Peyer's patch (tissue), 4 donors: ENCODE results near the gene TPTE.
"Not testable (repeated sequence)": the region's sequence is repeated elsewhere in the genome, so short reads cannot be mapped to it uniquely, and the experiment has no call there.

Experiments
- POLR2A ChIP-seq, 2 donors: fragments of 450-650 bp; IDR thresholded peaks; one replicate each; pipeline ENCODE4 v1.5.1; 2017; ENCODE audit warnings: antibody characterized with exemption in 2 of 2, mild to moderate bottlenecking in 2 of 2, moderate library complexity in 2 of 2
- TF ChIP-seq, protein P1 (sequence below), 6 experiments: fragments of 450-650 bp in 4 of 6; fragments of 200-600 bp in 2 of 6; sonication (generic) in 1 of 6; IDR thresholded peaks; one replicate each; pipeline ENCODE4 v1.5.1; 2017 to 2019; ENCODE audit warnings: antibody characterized with exemption in 6 of 6, mild to moderate bottlenecking in 3 of 6, moderate library complexity in 1 of 6

DNA sequence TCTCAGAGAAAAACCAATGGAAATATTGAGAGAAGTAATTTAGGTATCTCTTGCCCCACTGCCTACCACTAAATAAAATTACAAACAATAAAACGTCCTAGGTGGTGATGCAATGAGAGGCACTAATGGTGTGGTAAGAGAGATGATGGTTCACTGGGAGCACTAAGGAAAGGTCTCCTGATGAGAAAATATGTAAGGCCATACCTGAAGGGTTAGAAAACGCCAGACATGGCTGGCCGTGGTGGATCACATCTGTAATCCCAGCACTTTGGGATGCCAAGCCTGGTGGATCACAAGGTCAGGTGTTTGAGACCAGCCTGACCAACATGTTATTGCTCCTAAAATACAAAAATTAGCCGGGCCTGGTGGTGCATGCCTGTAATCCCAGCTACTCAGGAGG is 41.5 kb upstream of the TPTE start:
- TF ChIP-seq, protein P1, sequence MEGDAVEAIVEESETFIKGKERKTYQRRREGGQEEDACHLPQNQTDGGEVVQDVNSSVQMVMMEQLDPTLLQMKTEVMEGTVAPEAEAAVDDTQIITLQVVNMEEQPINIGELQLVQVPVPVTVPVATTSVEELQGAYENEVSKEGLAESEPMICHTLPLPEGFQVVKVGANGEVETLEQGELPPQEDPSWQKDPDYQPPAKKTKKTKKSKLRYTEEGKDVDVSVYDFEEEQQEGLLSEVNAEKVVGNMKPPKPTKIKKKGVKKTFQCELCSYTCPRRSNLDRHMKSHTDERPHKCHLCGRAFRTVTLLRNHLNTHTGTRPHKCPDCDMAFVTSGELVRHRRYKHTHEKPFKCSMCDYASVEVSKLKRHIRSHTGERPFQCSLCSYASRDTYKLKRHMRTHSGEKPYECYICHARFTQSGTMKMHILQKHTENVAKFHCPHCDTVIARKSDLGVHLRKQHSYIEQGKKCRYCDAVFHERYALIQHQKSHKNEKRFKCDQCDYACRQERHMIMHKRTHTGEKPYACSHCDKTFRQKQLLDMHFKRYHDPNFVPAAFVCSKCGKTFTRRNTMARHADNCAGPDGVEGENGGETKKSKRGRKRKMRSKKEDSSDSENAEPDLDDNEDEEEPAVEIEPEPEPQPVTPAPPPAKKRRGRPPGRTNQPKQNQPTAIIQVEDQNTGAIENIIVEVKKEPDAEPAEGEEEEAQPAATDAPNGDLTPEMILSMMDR (IDR thresholded peaks at IDR 0.05): not testable (repeated sequence)
- not testable (repeated sequence) for TF ChIP-seq POLR2A (IDR thresholded peaks at IDR 0.05)
